GM18498 (cell line): ENCODE data around the gene PRRC2A.

Experiments
- ATAC-seq: cut with Tn5 transposase; IDR thresholded peaks from one replicate; pipeline ENCODE4 v1.9.1; 2021; ENCODE audit warnings: mild to moderate bottlenecking, moderate library complexity; ENCODE audit not compliant: unreplicated experiment

The PRRC2A gene

DNA sequence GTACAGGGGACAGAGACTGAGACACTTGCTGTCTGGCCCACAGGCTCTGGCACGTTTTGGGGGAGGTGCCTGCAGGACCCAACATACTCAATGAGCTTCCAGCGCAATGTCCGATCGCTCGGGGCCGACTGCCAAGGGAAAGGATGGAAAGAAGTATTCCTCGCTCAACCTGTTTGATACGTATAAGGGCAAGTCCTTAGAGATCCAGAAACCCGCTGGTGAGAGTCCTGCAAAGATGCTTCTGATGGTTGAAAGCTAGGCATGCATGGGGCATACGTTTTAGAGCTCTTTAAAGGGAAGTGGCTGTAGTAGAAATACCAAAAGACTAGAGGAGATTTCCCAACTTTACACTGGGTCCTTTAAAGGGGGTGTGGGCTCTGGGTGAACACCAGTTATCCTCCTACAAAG, 2.2 kb downstream of the PRRC2A start:
- ATAC-seq, result no peak

- no peak for ATAC-seq
Observed at GRCh38 chr6:31624070-31624469, 3.6 kb downstream of the PRRC2A start.

GRCh38 chr6:31626952-31627351, 6.4 kb downstream of the PRRC2A start:
- ATAC-seq, result no peak

DNA sequence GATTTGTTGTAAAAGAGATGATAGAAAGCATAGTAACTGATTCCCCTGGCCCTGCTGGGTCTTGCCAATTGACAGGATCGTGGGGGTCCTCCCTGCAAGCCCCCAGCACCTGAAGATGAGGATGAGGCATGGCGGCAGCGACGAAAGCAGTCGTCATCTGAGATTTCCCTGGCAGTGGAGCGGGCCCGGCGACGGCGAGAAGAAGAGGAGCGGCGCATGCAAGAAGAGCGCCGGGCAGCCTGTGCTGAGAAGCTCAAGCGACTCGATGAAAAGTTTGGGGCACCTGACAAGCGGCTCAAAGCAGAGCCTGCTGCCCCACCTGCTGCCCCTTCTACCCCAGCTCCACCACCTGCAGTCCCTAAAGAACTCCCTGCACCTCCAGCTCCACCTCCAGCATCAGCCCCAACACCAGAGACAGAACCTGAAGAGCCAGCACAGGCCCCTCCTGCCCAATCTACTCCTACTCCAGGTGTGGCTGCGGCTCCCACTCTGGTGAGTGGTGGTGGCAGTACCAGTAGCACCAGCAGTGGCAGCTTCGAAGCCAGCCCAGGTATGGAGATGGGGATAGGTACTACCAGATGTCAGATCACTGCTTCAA, 7.3 kb downstream of the PRRC2A start:
- no peak for ATAC-seq

- no peak for ATAC-seq
Observed at GRCh38 chr6:31629014-31629413, 8.5 kb downstream of the PRRC2A start.

DNA sequence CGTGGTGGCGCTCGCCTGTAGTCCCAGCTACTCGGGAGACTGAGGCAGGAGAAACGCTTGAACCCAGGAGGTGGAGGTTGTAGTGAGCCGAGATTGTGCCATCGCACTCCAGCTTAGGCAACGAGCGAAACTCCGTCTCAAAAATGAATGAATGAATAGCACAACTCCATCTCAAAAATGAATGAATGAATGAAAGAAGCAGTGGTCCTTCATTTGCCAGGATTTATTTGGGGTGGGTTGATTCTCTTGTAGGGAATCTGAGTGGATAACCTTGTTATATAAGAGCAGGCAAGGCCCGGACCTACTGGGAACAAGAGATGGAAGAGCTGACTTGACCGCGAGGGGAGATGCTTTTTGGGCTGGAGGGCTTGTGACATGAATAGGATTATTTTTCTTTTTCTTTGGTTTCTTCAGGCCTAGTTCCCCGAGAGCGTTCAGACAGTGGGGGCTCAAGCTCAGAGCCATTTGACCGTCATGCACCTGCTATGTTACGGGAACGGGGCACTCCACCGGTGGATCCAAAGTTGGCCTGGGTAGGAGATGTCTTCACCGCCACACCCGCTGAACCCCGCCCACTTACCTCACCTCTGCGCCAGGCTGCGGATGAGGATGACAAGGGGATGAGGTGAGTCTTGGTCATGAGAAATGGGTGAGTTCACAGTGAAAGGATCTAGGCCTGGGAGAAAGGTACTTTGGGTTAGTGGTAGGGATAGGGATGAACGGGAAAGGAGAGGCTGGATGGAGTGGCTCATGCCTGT, 9.8 kb downstream of the PRRC2A start:
- ATAC-seq, result no peak

GRCh38 chr6:31631209-31631608, 10.7 kb downstream of the PRRC2A start:
- ATAC-seq, result no peak

- no peak for ATAC-seq
Observed at GRCh38 chr6:31631681-31632278, 11.3 kb downstream of the PRRC2A start.

DNA sequence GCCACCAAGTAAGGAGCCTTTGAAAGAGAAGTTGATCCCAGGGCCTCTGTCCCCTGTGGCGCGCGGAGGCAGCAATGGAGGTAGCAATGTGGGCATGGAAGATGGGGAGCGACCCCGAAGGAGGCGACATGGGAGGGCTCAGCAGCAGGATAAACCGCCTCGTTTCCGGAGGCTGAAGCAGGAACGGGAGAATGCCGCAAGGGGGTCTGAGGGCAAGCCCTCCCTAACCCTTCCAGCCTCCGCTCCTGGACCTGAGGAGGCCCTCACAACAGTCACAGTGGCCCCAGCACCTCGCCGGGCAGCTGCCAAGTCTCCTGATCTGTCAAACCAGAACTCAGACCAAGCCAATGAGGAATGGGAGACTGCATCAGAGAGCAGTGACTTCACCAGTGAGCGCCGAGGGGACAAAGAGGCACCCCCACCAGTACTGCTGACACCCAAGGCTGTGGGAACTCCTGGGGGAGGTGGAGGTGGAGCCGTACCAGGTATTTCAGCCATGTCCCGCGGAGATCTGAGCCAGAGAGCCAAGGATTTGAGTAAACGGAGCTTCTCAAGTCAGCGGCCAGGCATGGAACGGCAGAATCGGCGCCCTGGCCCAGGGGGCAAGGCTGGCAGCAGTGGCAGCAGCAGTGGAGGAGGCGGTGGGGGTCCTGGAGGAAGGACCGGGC, 11.9 kb downstream of the PRRC2A start:
- no peak for ATAC-seq

GRCh38 chr6:31633447-31633846, 12.9 kb downstream of the PRRC2A start:
- ATAC-seq, result no peak

GRCh38 chr6:31634131-31634530, 13.6 kb downstream of the PRRC2A start:
- ATAC-seq, result no peak

GRCh38 chr6:31634969-31635575, 14.6 kb downstream of the PRRC2A start:
- ATAC-seq, result no peak

GRCh38 chr6:31636698-31637596, 16.4 kb downstream of the PRRC2A start:
- no peak for ATAC-seq

DNA sequence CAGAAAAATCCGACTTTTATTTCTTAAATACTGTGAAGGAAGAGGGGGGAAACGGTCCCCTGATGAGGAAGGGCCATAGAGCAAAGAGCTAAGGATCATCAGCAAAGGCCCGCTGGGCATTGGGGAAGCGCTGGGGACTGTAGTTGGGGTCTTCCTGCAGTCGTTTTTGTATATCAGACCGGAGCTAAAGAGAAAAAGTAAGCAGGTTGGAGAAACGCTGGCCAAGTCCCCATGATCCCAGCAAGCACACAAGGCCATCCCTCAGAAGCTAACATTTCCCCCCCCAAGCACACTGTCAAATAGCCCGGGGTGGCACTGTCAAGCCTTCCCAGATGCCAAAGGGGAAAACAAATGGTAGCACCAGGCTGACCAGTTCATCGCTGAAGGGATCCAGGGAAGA, 18.5 kb downstream of the PRRC2A start:
- no peak for ATAC-seq

- ATAC-seq, result no peak
Observed at GRCh38 chr6:31639449-31639861, 18.9 kb downstream of the PRRC2A start.

GRCh38 chr6:31640612-31641011, 20.1 kb downstream of the PRRC2A start:
- ATAC-seq, result no peak

GRCh38 chr6:31641370-31641769, 20.9 kb downstream of the PRRC2A start:
- no peak for ATAC-seq

GRCh38 chr6:31642798-31643570, 22.5 kb downstream of the PRRC2A start:
- no peak for ATAC-seq

DNA sequence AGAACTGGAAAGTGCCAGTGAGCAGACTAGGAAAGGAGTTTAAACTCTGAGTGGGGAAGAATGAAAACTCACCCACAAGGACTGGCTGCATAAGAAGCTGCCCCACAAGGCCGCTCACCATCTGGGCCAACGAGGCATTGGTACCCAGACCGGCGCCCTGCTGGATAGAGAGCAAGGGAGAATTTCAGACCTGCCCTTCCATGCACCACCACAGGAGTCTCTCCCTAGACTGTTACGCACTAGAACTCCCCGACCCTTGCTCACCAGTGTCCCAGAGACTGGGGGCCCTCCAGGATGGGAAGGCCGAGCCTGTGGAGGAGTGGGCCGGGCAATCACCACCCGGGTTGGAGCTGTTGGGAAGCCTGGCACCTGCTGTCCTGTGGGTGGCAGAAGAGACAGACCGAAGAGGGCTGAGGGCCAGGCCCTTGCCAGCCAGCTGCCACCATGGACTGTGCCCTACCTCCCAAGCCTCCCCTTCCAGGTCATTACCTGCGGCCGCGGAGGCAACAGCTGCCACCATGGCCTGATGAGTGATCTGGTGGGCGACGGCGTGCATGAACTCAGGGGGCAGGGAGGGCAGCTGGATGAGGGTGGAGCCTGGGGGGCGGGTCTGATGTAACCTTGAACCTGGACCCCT, 23.4 kb downstream of the PRRC2A start:
- no peak for ATAC-seq
